ENCODE results near the gene RPL31. TPM values are rescaled to one million over a fixed set of nuclear protein-coding genes. Genes with fewer than 3 reads are reported as not detected.
A peak's percentile ranks its signal among the peaks of the same experiment; 100 is the strongest.

Gene RPL31
- total RNA-seq, 2 donors from 2014 or later, result 1,597 to 1,823 TPM

- Mint-ChIP-seq H3K4me1 (peaks cover 4% of the 10 kb centered on the region), H3K4me3 (no peak overlapping the region), H3K27me3 (ENCODE audit: insufficient read depth) (no peaks in the 10 kb centered on the region), H3K9me3 (no peaks in the 10 kb centered on the region), H3K36me3 (ENCODE audit: low read depth) (peaks cover 67% of the 10 kb centered on the region), H3K27ac (peak overlapping the region; percentile 45)
- Histone ChIP-seq H3K36me3 (ENCODE audit: control insufficient read depth, insufficient read depth, low read length) (peaks cover 60% of the 10 kb centered on the region), H3K4me1 (ENCODE audit: control insufficient read depth, insufficient read depth, low read length) (no peaks in the 10 kb centered on the region), H3K27ac (ENCODE audit: low read depth, low read length) (no peak overlapping the region), H3K27me3 (ENCODE audit: control insufficient read depth, insufficient read depth, low read length, poor library complexity, severe bottlenecking) (no peaks in the 10 kb centered on the region), H3K4me3 (ENCODE audit: low read length) (no peak overlapping the region), H3K9ac (ENCODE audit: extremely low read depth, low read length, poor library complexity, severe bottlenecking) (no peak overlapping the region), H3K9me3 (ENCODE audit: control insufficient read depth, low read length) (peaks cover 13% of the 10 kb centered on the region)
- no peak for TF ChIP-seq CTCF (conservative IDR thresholded peaks at IDR 0.05)
- no peak for DNase-seq
- WGBS, 2 experiments (ENCODE audit: insufficient coverage in 1 of 2, insufficient read length in 1 of 2), result 87 to 90% methylated on average over 8 to 10 of the region's 10 CpGs
Observed at GRCh38 chr2:101011152-101011551, 9.1 kb downstream of the RPL31 start.

GRCh38 chr2:101012054-101012705 is 10.1 kb downstream of the RPL31 start:
- Histone ChIP-seq H3K4me1 (ENCODE audit: control insufficient read depth, insufficient read depth, low read length) (no peaks in the 10 kb centered on the region), H3K9ac (ENCODE audit: extremely low read depth, low read length, poor library complexity, severe bottlenecking) (no peak overlapping the region), H3K27me3 (ENCODE audit: control insufficient read depth, insufficient read depth, low read length, poor library complexity, severe bottlenecking) (no peaks in the 10 kb centered on the region), H3K9me3 (ENCODE audit: control insufficient read depth, low read length) (peaks cover 13% of the 10 kb centered on the region), H3K4me3 (ENCODE audit: low read length) (no peak overlapping the region), H3K27ac (ENCODE audit: low read depth, low read length) (no peak overlapping the region), H3K36me3 (ENCODE audit: control insufficient read depth, insufficient read depth, low read length) (peaks cover 50% of the 10 kb centered on the region)
- no peak for TF ChIP-seq CTCF (conservative IDR thresholded peaks at IDR 0.05)
- Mint-ChIP-seq H3K4me3 (no peak overlapping the region), H3K27me3 (ENCODE audit: insufficient read depth) (no peaks in the 10 kb centered on the region), H3K4me1 (peaks cover 4% of the 10 kb centered on the region), H3K27ac (no peak overlapping the region), H3K9me3 (no peaks in the 10 kb centered on the region), H3K36me3 (ENCODE audit: low read depth) (peaks cover 57% of the 10 kb centered on the region)
- WGBS, 2 experiments (ENCODE audit: insufficient coverage in 1 of 2, insufficient read length in 1 of 2), result 89 to 92% methylated on average over 5 to 8 of the region's 8 CpGs
- DNase-seq, result no peak

GRCh38 chr2:101012706-101013181 is 10.7 kb downstream of the RPL31 start:
- DNase-seq, result no peak
- 76 to 80% methylated on average over 5 of the region's 5 CpGs for WGBS, 2 experiments (ENCODE audit: insufficient coverage in 1 of 2, insufficient read length in 1 of 2)
- no peak overlapping the region for H3K4me3 Mint-ChIP-seq
- H3K4me1 ChIP-seq (ENCODE audit: control insufficient read depth, insufficient read depth, low read length), result no peaks in the 10 kb centered on the region
- no peak overlapping the region for H3K27ac Mint-ChIP-seq
- no peaks in the 10 kb centered on the region for H3K27me3 Mint-ChIP-seq (ENCODE audit: insufficient read depth)
- H3K9me3 Mint-ChIP-seq, result no peaks in the 10 kb centered on the region
- H3K27ac ChIP-seq (ENCODE audit: low read depth, low read length), result no peak overlapping the region
- no peaks in the 10 kb centered on the region for H3K27me3 ChIP-seq (ENCODE audit: control insufficient read depth, insufficient read depth, low read length, poor library complexity, severe bottlenecking)
- H3K9me3 ChIP-seq (ENCODE audit: control insufficient read depth, low read length), result peaks cover 13% of the 10 kb centered on the region
- H3K36me3 ChIP-seq (ENCODE audit: control insufficient read depth, insufficient read depth, low read length), result peaks cover 44% of the 10 kb centered on the region
- H3K36me3 Mint-ChIP-seq (ENCODE audit: low read depth), result peaks cover 51% of the 10 kb centered on the region
- peaks cover under 1% of the 10 kb centered on the region for H3K4me1 Mint-ChIP-seq
- TF ChIP-seq CTCF (conservative IDR thresholded peaks at IDR 0.05), result peak; percentile 86
- no peak overlapping the region for H3K9ac ChIP-seq (ENCODE audit: extremely low read depth, low read length, poor library complexity, severe bottlenecking)
- H3K4me3 ChIP-seq (ENCODE audit: low read length), result no peak overlapping the region

Measured in endodermal cell (in vitro differentiated cells).